ENCODE results near the gene TVP23C. TPM values are rescaled to one million over a fixed set of nuclear protein-coding genes. Genes with fewer than 3 reads are reported as not detected.

TVP23C gene
- 1 to 10 TPM; 3.4 to 8.0 TPM for total RNA-seq

DNA sequence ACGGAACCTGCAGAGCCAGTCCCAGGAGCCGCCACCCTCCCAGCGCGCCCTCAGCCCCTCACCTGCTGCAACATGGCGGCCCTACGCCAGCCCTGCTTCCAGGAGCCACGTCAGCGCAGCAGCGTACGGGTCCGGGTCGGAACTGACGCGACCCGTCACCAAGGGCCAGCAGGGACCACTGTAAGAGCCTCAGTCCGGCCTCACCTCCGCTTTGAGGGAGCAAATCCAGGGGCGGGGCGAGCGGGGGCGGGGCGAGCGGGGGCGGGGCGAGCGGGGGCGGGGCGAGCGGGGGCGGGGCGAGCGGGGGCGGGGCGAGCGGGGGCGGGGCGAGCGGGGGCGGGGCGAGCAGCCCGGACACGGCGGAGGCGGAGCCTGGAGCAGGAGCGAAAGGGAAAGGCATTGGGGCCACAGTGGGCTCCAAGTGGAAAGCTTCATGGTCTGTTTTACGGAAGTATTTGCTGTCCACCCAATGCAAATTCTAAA, at the start of gene TVP23C:
Gene TVP23C (minus strand): TSS at position 109 of the 483 bp plus-strand sequence. CDS start 35 bp downstream, at position 74.

DNA sequence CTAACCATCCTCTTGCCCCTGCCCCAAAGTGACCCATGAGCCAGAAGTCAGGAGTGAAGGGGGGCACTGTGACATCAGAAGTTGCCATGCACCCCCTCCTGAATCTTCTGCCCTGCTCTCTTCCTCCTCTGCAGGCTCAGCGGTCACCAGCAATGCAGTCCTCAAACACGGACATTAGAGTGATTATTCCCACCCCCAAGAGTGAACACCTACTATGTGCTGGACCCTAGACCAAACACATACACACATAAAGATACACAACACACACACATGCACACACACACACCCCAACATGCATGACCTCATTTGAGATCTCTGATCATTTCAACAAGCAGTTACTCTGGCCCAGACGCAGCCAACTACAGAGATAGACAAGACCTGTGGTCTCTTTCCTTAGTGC, 95.7 kb downstream of the TVP23C start, which contains the start of gene CDRT4:
Gene CDRT4 (minus strand): TSS at position 30 of the 400 bp plus-strand sequence. CDS start 27,383 bp downstream, outside the sequence.

Small RNA genes within 50 kb of the gene (small RNA-seq; reads per million reads assigned to genes)
- gene AC005838.1 (0 reads per million in 2 donors), gene RF00090 (0 reads per million in 2 donors)

Other genes with a start within 250 kb of the TVP23C start
- gene TEKT3, start 221.9 kb downstream of the TVP23C start, total RNA-seq = not detected
- under 1 TPM in 1 of 2 donors, not detected in 1; 0.67 TPM for gene CDRT4, start 95.9 kb downstream of the TVP23C start, total RNA-seq
- under 1 TPM; 0.33 to 0.69 TPM for gene FBXW10B, start 56.2 kb upstream of the TVP23C start, total RNA-seq
- 10 to 100 TPM; 35.4 to 45.0 TPM for gene TRIM16, start 120.8 kb upstream of the TVP23C start, total RNA-seq
- 10 to 100 TPM; 23.6 to 28.2 TPM for gene ZNF286A, start 136.3 kb upstream of the TVP23C start, total RNA-seq
- under 1 TPM; 0.33 to 0.34 TPM for gene TBC1D26, start 168.8 kb upstream of the TVP23C start, total RNA-seq

Data from melanocyte of skin (primary cell).